ENCODE results near the gene CLIC1. TPM values are rescaled to one million over a fixed set of nuclear protein-coding genes. Genes with fewer than 3 reads are reported as not detected.

The CLIC1 gene
- total RNA-seq, 4 donors from 2014 or later: 253 to 375 (median 362) TPM

DNA sequence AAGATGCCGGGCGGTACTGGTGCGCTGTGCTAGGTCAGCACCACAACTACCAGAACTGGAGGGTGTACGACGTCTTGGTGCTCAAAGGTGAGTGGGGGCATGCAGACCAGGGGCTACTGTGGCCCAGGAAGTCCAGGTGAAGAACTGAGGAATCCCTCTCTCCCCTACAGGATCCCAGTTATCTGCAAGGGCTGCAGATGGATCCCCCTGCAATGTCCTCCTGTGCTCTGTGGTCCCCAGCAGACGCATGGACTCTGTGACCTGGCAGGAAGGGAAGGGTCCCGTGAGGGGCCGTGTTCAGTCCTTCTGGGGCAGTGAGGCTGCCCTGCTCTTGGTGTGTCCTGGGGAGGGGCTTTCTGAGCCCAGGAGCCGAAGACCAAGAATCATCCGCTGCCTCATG, 28.6 kb downstream of the CLIC1 start:
- H3K27me3 ChIP-seq: no peaks in the 10 kb centered on the region
- DNase-seq: no peak
- no peak overlapping the region for H3K27ac ChIP-seq
- intact Hi-C loops (cut with DNase I; ENCODE audit: low total_unique reads) (no loop called here), in situ Hi-C loops (cut with MboI; ENCODE audit: low pct_ligation_motif_present in 1 of 4, low pct_unique_long_range_greater_than_20kb in 1 of 4, low sequenced_read_pairs in 3 of 4) (no loop called here)
- H3K36me3 ChIP-seq: no peaks in the 10 kb centered on the region
- WGBS, 2 donors (ENCODE audit: low coverage in 1 of 2): 86 to 100% methylated on average over 3 to 10 of the region's 10 CpGs
- H3K4me3 ChIP-seq: no peak overlapping the region
- peaks cover 0 to 15% (median 9%) of the 10 kb centered on the region in 4 donors for H3K4me1 ChIP-seq
- H3K9me3 ChIP-seq: no peaks in the 10 kb centered on the region
- no peak for TF ChIP-seq CTCF (IDR thresholded peaks at IDR 0.05)
- TF ChIP-seq POLR2A (IDR thresholded peaks at IDR 0.05): no peak
- no peak for TF ChIP-seq EP300 (IDR thresholded peaks at IDR 0.05; ENCODE audit: low read depth)
- TF ChIP-seq POLR2AphosphoS5 (IDR thresholded peaks at IDR 0.05): no peak

- in situ Hi-C loops (cut with MboI; ENCODE audit: low pct_ligation_motif_present in 1 of 4, low pct_unique_long_range_greater_than_20kb in 1 of 4, low sequenced_read_pairs in 3 of 4): no loop called here
- no peak for TF ChIP-seq POLR2A (IDR thresholded peaks at IDR 0.05)
- TF ChIP-seq POLR2AphosphoS5 (IDR thresholded peaks at IDR 0.05): no peak
- TF ChIP-seq EP300 (IDR thresholded peaks at IDR 0.05; ENCODE audit: low read depth): no peak
- no peak for TF ChIP-seq CTCF (IDR thresholded peaks at IDR 0.05)
- intact Hi-C loops (cut with DNase I; ENCODE audit: low total_unique reads): no loop called here
- Histone ChIP-seq H3K27me3 (no peaks in the 10 kb centered on the region), H3K4me3 (no peak within 1 kb of the TSS), H3K27ac (no peak within 1 kb of the TSS), H3K4me1 (peaks cover 7 to 22% (median 17%) of the 10 kb centered on the region in 4 donors), H3K9me3 (no peaks in the 10 kb centered on the region), H3K36me3 (no peaks in the 10 kb centered on the region)
- no peak for DNase-seq
- WGBS, 2 donors (ENCODE audit: low coverage in 1 of 2): 70 to 100% methylated on average over 1 to 3 of the region's 3 CpGs
Observed at GRCh38 chr6:31706599-31706998, 29.7 kb downstream of the CLIC1 start, which contains the start of gene LY6G6F. LY6G6F (plus strand) TSS chr6:31706866; CDS start chr6:31706907, 41 bp downstream.

GRCh38 chr6:31705931-31706330, 30.4 kb downstream of the CLIC1 start:
- in situ Hi-C loops (cut with MboI; ENCODE audit: low pct_ligation_motif_present in 1 of 4, low pct_unique_long_range_greater_than_20kb in 1 of 4, low sequenced_read_pairs in 3 of 4) (no loop called here), intact Hi-C loops (cut with DNase I; ENCODE audit: low total_unique reads) (no loop called here)
- DNase-seq: no peak
- Histone ChIP-seq H3K9me3 (no peaks in the 10 kb centered on the region), H3K27me3 (no peaks in the 10 kb centered on the region), H3K4me3 (no peak overlapping the region), H3K36me3 (no peaks in the 10 kb centered on the region), H3K4me1 (peaks cover 14 to 26% (median 19%) of the 10 kb centered on the region in 4 donors), H3K27ac (no peak overlapping the region)
- TF ChIP-seq POLR2A (IDR thresholded peaks at IDR 0.05): no peak
- TF ChIP-seq CTCF (IDR thresholded peaks at IDR 0.05): no peak
- TF ChIP-seq POLR2AphosphoS5 (IDR thresholded peaks at IDR 0.05): no peak
- TF ChIP-seq EP300 (IDR thresholded peaks at IDR 0.05; ENCODE audit: low read depth): no peak
- 90 to 91% methylated on average over 5 to 6 of the region's 6 CpGs for WGBS, 2 donors (ENCODE audit: low coverage in 1 of 2)

DNA sequence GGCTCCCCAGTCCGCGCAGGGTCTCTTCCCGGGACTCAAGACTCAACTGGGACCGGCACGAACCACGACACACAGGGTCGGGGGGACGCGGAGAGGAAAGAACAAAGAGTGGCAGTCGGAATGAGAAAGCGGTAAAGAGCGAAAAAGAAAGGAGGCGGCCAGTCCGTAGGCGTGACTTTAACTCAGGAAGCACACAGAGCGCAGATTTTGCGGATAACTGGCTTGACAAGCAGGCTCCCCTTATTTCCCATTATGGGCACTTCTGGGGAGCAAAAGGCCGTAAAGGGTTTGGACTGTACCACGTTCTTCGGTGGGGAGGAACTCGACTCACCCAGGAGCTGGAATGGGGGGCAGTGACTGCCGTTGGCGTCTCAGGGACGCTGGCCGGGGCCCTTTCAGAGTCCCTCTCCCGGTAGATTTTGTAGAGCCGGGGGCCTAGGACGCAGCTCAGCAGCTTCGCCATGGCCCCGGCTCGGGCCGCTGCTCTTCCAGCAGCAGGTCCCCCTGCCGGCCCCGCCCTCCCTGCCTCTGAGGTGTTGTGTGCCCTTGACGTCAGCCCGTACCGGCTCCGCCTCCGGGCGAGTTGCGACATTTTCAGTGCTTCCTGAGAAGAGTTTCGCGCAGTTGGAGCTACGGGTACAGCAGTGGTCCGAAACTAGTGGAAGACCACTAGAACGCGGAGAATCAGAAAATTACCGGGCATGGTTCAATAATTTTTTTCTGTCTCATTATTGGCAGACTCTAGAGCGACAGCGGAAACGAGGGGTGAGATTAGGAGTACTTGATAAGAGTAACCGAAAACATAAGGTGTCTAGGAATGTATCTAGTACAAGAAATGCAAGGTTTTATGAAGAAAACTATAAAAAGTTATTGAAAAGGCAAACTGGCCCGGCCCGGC, 33.3 kb downstream of the CLIC1 start, which contains the start of gene ABHD16A:
Gene ABHD16A (minus strand): TSS at position 506 of the 898 bp plus-strand sequence. CDS start 43 bp downstream, at position 463.
- Histone ChIP-seq H3K4me3 (peak within 1 kb of the TSS; percentile 66 to 99 (median 91)), H3K4me1 (peaks cover 17 to 27% (median 21%) of the 10 kb centered on the region in 4 donors), H3K9me3 (no peaks in the 10 kb centered on the region), H3K36me3 (peaks cover 0 to 5% (median 0%) of the 10 kb centered on the region in 4 donors), H3K27ac (peak within 1 kb of the TSS; percentile 98 to 100 (median 99)), H3K27me3 (no peaks in the 10 kb centered on the region)
- in situ Hi-C loops (cut with MboI; ENCODE audit: low pct_ligation_motif_present in 1 of 4, low pct_unique_long_range_greater_than_20kb in 1 of 4, low sequenced_read_pairs in 3 of 4): no loop called here
- peak; percentile 99 for DNase-seq
- WGBS, 2 donors (ENCODE audit: low coverage in 1 of 2): 0 to 1% methylated on average over 4 to 36 of the region's 54 CpGs
- intact Hi-C loops (cut with DNase I; ENCODE audit: low total_unique reads): no loop called here
- TF ChIP-seq POLR2A (IDR thresholded peaks at IDR 0.05) (peak; percentile 98), EP300 (IDR thresholded peaks at IDR 0.05; ENCODE audit: low read depth) (no peak), POLR2AphosphoS5 (IDR thresholded peaks at IDR 0.05) (peak; percentile 98 to 99 (median 98)), CTCF (IDR thresholded peaks at IDR 0.05) (peak in 2 of 5 experiments; percentile 29 to 41)

Data from transverse colon (tissue), 4 donors.